BLaER1 (cell line): ENCODE measurements around the gene SIRT7.

ENCODE experiments used
- H3K27ac ChIP-seq: shearing (Covaris generic); formaldehyde crosslinking; 2 replicates; pipeline ENCODE4 v1.8.1; 2022
- H3K27me3 ChIP-seq: shearing (Covaris generic); formaldehyde crosslinking; 2 replicates; pipeline ENCODE4 v1.8.1; 2022
- H3K36me3 ChIP-seq: shearing (Covaris generic); formaldehyde crosslinking; 2 replicates; pipeline ENCODE4 v1.8.1; 2022
- H3K4me1 ChIP-seq: shearing (Covaris generic); formaldehyde crosslinking; 2 replicates; pipeline ENCODE4 v1.8.1; 2022
- H3K4me2 ChIP-seq: shearing (Covaris generic); formaldehyde crosslinking; 2 replicates; pipeline ENCODE4 v1.8.1; 2022
- H3K4me3 ChIP-seq: shearing (Covaris generic); formaldehyde crosslinking; 2 replicates; pipeline ENCODE4 v1.8.1; 2022
- H3K9ac ChIP-seq: shearing (Covaris generic); formaldehyde crosslinking; 2 replicates; pipeline ENCODE4 v1.8.1; 2022
- H3K9me3 ChIP-seq: shearing (Covaris generic); formaldehyde crosslinking; 2 replicates; pipeline ENCODE4 v1.8.1; 2022
- H4K20me1 ChIP-seq: shearing (Covaris generic); formaldehyde crosslinking; 2 replicates; pipeline ENCODE4 v1.8.1; 2022
- Cebpa-rat ChIP-seq: shearing (Covaris generic); IDR thresholded peaks from 2 replicates; pipeline ENCODE4 v1.8.1; 2022

SIRT7 gene

DNA sequence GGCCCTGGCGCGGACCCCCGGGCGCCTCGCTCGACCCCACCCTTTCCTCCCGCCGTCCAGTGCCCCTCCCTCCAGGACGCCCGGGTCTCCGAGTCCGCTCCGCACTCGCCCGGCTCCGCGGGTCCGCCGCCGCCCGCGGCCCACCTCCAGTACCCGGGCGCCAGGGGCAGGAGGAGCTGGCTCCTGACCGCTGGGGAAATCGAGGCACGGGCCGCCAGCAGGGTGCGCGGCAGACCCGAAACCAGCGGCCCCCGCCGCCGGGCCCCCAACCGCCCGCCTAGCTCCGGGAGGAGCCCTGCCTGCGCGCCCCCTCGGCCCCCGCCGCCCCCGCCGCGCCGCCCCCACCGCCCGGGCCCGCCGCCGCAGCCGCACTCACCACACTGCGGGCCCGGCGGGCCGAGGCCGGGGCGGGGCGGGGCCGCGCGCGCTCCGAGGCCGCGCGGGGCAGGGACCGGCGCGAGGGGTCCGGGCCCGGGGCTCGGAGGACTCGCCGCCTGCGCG, 9.2 kb upstream of the SIRT7 start:
- Histone ChIP-seq H3K36me3 (peaks cover 8% of the 10 kb centered on the region), H3K27me3 (peaks cover 19% of the 10 kb centered on the region), H3K9me3 (no peaks in the 10 kb centered on the region), H4K20me1 (peaks cover 55% of the 10 kb centered on the region), H3K4me3 (peak overlapping the region; percentile 97), H3K4me1 (peaks cover 85% of the 10 kb centered on the region), H3K27ac (peak overlapping the region; percentile 91), H3K4me2 (peak overlapping the region; percentile 100), H3K9ac (peak overlapping the region; percentile 91)
- TF ChIP-seq Cebpa-rat: no peak

DNA sequence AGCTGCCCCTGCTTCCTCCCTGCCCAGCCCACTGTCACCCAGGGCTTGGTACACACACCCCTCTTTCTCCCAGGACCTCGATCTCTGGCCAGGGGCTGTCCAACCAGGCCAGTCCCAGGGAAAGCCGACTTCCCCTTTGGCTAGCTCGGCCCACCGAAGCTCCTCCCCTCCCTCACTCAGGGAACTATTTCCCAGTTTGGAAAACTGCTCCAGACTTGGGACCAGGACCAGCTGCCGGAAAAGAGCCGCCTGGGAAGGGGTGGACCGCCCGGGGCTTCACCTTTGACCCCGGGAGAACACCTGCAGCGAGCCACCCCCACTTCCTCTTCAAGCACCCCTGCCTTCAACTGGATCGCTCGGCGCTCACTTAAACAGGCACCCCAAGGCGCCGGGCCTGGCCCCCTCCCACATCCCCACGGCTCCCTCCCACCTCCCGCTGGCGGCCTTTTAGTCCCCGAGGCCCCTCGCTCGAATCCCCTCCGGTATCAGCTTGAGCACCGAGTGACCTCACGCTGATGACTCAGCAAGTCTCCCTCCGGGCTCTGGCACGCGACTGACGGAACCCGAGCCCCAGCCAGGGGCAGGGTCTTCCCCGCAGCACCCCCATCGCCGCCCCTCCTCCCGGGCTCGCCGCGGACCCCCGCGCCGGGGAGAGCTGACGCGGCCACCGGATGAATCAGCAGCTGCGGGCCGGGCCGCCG, 8.6 kb upstream of the SIRT7 start:
- H3K36me3 ChIP-seq: peaks cover 13% of the 10 kb centered on the region
- H3K4me2 ChIP-seq: peak overlapping the region; percentile 100
- peak overlapping the region; percentile 97 for H3K4me3 ChIP-seq
- TF ChIP-seq Cebpa-rat: no peak
- peaks cover 19% of the 10 kb centered on the region for H3K27me3 ChIP-seq
- no peaks in the 10 kb centered on the region for H3K9me3 ChIP-seq
- H3K9ac ChIP-seq: peak overlapping the region; percentile 91
- peaks cover 85% of the 10 kb centered on the region for H3K4me1 ChIP-seq
- H4K20me1 ChIP-seq: peaks cover 49% of the 10 kb centered on the region
- H3K27ac ChIP-seq: peak overlapping the region; percentile 91

DNA sequence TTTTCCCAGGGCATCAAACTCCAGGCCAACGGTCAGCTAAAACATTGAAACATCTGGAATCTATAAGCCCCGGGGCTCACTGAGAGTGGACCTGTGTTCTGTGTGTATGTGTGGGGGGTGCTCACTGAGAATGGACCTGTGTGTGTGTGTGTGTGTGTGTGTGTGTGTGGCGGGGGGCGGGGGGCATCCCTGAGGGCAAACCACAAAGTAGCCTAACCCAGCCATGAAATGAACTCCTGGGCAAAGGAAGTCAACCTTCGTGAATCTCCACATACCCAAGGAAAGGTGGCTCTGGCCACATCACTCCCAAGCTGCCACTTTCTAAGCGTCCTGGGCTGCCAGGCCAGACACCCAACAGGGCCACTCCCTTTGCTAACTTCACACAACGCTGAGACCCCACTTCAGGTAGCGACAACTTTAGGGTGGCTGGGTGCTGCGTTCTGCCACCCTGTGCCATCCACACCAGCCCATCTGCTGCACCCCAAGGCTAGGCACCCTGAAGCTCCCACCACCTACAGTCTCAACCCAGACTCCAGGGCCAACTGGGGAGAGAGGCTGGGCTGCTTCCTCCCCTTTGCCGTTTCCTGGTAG, 8.0 kb upstream of the SIRT7 start:
- peaks cover 19% of the 10 kb centered on the region for H3K27me3 ChIP-seq
- H3K4me3 ChIP-seq: peak overlapping the region; percentile 97
- TF ChIP-seq Cebpa-rat: no peak
- peak overlapping the region; percentile 91 for H3K9ac ChIP-seq
- H3K36me3 ChIP-seq: peaks cover 17% of the 10 kb centered on the region
- H3K9me3 ChIP-seq: no peaks in the 10 kb centered on the region
- peaks cover 85% of the 10 kb centered on the region for H3K4me1 ChIP-seq
- peak overlapping the region; percentile 100 for H3K4me2 ChIP-seq
- peak overlapping the region; percentile 91 for H3K27ac ChIP-seq
- H4K20me1 ChIP-seq: peaks cover 45% of the 10 kb centered on the region

- Histone ChIP-seq H3K4me3 (peak overlapping the region; percentile 64), H3K27ac (peak overlapping the region; percentile 86), H4K20me1 (peaks cover 40% of the 10 kb centered on the region), H3K9me3 (no peaks in the 10 kb centered on the region), H3K4me2 (peak overlapping the region; percentile 100), H3K4me1 (peaks cover 85% of the 10 kb centered on the region), H3K9ac (peak overlapping the region; percentile 81), H3K36me3 (peaks cover 24% of the 10 kb centered on the region), H3K27me3 (peaks cover 19% of the 10 kb centered on the region)
- TF ChIP-seq Cebpa-rat: no peak
Measured at GRCh38 chr17:81924557-81925532, 6.9 kb upstream of the SIRT7 start.

GRCh38 chr17:81923302-81924260, 5.6 kb upstream of the SIRT7 start:
- peak overlapping the region; percentile 100 for H3K4me2 ChIP-seq
- peaks cover 24% of the 10 kb centered on the region for H3K36me3 ChIP-seq
- no peaks in the 10 kb centered on the region for H3K9me3 ChIP-seq
- peaks cover 7% of the 10 kb centered on the region for H3K27me3 ChIP-seq
- peak overlapping the region; percentile 81 for H3K9ac ChIP-seq
- H3K4me3 ChIP-seq: peak overlapping the region; percentile 64
- H3K27ac ChIP-seq: peak overlapping the region; percentile 86
- peaks cover 87% of the 10 kb centered on the region for H3K4me1 ChIP-seq
- TF ChIP-seq Cebpa-rat: peak; percentile 44; the same call in 1 of the 2 replicates
- peaks cover 31% of the 10 kb centered on the region for H4K20me1 ChIP-seq

DNA sequence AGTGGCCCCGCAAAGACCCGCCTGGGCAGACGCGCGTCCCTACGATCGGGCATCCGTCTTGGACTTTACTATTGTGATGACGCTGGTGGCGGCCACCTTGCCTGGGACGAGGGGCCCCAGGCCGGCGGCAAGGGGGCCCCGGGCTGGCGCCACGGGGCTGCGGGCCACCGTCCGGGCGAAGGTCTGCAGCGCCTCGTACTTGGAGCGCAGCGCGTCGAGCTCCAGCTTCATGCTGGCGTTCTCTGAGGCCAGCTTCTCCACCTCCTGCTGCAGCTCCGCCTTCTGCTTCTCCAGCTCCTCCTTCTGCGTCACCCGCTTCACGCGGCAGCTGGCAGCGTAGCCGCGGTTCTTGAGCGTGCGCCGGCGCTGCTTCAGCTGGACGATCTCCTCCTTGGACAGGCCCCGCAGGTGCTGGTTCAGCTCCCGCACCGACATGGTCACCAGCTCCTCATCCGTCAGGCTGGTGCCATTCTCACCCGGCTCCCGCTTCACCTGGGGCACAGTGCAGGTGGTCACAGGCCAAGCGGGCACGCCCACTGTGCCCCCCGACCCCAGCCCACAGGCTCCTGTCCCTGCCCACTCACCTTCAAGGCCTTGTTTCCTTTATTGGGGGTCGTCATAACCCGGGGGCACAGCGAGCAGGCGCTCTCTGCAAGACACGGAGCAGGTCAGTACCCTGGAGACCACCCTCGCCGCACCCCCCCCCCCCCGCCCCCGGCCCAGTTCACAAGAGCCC, 4.8 kb upstream of the SIRT7 start:
- Histone ChIP-seq H3K4me2 (peak overlapping the region; percentile 100), H3K4me3 (peak overlapping the region; percentile 64), H3K9ac (0 out of 2 replicates have a peak overlapping the region, but pooled peaks have one; percentile 63), H3K27me3 (no peaks in the 10 kb centered on the region), H4K20me1 (peaks cover 32% of the 10 kb centered on the region), H3K36me3 (peaks cover 24% of the 10 kb centered on the region), H3K27ac (peak overlapping the region; percentile 90), H3K4me1 (peaks cover 85% of the 10 kb centered on the region), H3K9me3 (no peaks in the 10 kb centered on the region)
- no peak for TF ChIP-seq Cebpa-rat

DNA sequence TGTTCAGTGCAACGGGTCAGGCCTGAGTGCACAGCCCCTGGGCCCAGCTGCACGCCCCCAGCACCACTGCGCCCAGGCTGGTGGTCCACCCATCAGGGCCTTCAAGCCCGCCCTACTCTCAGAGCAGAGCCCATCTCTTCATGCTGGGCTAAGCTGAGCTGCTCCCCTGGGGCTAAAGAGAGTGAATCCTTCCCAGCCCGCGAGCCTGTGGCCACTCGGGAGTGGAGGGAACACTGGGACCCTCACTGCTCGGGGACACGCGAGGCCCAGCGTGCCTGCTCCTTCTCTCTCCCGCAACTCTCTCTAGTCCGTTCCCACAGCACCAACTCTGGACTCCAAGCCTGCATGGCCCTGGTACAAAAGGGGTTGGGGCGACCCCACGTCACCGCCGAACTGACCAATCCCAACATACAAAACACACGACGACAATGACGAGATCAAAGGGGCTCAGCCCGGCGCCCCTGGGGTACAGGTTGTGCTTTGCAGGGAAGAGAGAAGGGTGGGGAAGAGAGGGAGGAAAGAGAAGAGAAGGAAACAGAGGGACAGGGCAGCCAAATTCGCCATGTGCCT, 4.1 kb upstream of the SIRT7 start:
- Histone ChIP-seq H3K9ac (peak overlapping the region; percentile 63), H3K27me3 (no peaks in the 10 kb centered on the region)

GRCh38 chr17:81921537-81921862, 3.5 kb upstream of the SIRT7 start:
- peak overlapping the region; percentile 100 for H3K4me2 ChIP-seq
- peaks cover 92% of the 10 kb centered on the region for H3K4me1 ChIP-seq
- TF ChIP-seq Cebpa-rat: no peak

More for the DNA sequence above, 4.1 kb upstream of the SIRT7 start:
- no peaks in the 10 kb centered on the region for H3K9me3 ChIP-seq
- peaks cover 24% of the 10 kb centered on the region for H3K36me3 ChIP-seq
- H4K20me1 ChIP-seq: peaks cover 39% of the 10 kb centered on the region
- H3K4me1 ChIP-seq: peaks cover 86% of the 10 kb centered on the region
- H3K4me3 ChIP-seq: peak overlapping the region; percentile 39; the same call in 1 of the 2 replicates
- TF ChIP-seq Cebpa-rat: no peak
- H3K4me2 ChIP-seq: peak overlapping the region; percentile 100
- peak overlapping the region; percentile 90 for H3K27ac ChIP-seq

More at GRCh38 chr17:81921537-81921862, 3.5 kb upstream of the SIRT7 start:
- Histone ChIP-seq H3K9ac (peak overlapping the region; percentile 76), H3K36me3 (peaks cover 24% of the 10 kb centered on the region), H4K20me1 (peaks cover 42% of the 10 kb centered on the region), H3K27me3 (no peaks in the 10 kb centered on the region), H3K9me3 (no peaks in the 10 kb centered on the region), H3K27ac (peak overlapping the region; percentile 90; the same call in 1 of the 2 replicates), H3K4me3 (no peak overlapping the region)
